Activated T-cell treated with anti-CD3 and anti-CD28 coated beads for 4 hours (primary cell): ENCODE measurements around the gene LYL1.

ENCODE experiments used
- DNase-seq: peaks from one replicate; pipeline ENCODE4 v3.0.0-alpha.2; 2020

LYL1 gene

DNA sequence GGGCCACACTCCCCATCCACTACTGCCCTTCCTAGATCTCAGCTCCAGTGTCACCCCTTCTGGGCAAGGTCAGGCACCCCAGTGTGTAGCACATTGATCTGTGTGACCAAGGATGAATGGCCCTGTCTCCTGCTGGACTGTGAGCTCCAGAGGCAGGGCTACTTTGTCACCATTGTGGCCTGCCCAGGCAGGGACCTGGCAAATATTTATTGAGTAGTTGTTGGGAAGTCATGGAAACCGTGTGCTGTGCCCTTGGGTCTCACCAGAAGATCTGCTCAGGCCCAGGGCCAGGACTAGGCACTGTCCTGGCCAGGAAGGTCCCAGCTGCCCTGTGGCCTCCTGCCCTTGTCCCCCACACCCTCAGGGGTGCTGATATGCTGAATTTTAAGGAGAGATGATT lies 25.9 kb upstream of the LYL1 start:
- no peak for DNase-seq

DNA sequence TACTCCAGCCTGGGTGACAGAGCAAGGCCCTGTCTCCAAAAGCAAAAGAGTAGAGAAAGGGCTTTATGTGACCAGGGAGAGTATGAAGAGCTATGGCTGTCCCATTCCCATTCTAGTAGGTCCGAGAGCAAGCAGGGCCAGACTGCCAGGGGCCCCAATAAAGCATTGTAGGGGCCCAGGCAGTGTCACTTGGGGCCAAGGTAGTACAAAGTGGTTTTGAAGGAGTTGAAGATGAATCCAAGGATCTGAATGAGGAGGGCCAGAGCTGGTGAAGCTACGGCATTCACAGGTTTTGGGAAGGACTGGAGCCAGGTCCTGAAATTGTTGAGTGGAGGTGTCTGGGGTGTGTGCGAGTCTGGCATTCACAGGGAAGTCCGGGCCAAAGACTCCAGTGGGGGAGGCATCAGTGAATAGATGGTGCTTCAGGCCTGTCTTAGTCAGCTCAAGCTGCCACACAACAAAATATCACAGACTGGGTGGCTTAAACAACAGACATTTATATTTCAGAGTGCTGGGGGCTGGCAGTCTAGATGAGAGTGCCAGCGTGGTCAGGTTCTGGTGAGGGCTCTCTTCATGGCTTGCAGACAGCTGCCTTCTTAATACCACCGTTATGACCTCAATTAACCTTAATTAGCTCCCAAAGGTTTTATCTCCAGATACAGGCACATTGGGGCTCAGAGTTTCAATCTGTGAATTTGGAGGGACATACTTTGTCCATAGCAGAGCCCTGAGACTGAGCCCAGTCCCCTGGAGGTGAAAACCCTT lies 25.3 kb upstream of the LYL1 start:
- no peak for DNase-seq

DNA sequence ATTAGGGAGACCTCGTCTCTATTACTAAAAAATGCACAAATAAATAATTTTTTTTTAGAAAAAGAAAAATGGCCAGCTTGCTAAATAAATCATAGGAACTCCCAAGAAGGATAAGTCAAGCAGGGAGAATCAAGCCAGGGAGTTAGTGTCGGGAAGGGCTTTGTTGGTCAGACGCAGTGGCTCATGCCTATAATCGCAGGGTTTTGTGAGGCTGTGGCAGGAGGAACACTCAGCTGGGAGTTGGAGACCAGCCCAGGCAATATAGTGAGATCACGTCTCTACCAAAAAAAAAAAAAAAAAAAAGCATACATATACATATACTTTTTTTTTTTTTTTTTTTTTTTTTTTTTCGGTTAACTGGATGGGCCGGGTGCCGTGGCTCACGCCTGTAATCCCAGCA lies 24.4 kb upstream of the LYL1 start:
- no peak for DNase-seq

DNA sequence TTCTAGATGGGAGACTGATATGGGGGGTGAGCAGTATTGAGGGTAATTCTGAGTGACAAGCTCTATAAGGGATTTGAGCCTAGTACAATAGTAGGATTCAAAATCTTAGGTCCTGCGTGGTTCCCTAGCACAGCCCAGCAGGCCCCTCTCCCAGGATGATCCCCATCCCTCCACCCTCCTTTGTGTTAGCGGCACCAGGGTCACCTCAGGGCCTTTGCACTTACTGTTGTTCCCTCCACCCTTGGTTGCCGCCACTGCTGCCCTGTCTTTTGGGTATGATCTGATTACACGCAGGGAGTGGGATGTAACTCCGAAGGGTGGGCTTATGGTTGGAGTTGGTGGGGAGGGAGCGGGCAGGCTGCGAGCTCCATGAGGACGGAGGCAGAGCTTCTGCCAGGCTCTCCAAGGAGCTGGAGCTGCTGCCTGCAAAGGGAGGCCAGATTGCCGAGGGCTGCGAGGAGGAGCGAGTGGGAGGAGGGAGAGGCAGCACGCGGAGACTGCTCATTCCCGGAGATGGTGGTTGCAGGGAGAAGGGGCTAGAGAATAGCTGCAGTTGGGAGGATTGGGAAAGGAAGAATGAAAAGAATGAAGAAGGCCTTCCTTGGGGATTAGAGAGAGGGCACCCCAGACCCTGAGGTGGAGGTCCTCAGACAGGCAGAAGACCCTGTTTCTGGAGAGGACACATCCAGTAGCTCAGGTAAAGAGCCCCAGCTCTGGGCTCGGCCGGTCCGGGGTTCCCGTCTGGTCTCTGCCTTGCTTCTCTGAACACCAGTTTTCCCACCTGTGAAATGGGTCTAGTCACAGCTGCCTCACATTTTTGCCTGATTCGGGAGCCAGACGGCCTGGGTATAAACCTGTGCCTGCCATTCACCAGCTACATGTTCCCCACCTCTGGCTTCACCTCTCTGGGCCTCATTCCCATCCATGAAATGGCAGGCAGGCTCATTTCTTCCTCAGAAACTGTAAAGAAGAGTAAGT lies 20.6 kb upstream of the LYL1 start:
- no peak for DNase-seq

DNA sequence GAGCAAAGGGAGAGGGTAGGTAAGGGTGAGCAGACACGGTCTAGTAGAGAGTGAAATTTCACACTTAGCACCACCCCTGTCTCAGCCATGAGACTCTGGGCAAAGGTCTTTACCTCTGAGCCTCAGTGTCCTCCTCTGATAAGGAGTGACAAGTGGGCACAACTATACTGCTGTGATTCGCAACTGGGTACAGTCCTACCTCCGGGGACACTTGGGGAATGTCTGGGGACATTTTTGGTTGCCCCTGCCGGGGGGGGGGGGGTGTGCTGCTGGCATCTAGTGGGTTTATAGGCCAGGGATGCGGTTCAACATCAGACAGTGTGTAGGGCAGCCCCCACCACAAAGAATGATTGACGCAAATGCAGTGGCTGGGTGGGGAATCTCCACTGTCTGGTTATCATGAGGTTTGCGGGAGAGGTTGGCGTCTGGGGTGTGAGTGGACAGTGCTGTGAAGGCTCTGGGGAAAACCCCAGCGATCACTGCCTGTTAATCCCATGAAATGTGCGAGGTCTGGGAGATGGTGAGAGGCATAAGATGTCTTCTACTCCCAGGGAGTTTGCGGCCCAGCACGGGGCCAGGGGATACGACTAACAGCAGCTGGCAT lies 19.7 kb upstream of the LYL1 start:
- DNase-seq, result no peak

DNA sequence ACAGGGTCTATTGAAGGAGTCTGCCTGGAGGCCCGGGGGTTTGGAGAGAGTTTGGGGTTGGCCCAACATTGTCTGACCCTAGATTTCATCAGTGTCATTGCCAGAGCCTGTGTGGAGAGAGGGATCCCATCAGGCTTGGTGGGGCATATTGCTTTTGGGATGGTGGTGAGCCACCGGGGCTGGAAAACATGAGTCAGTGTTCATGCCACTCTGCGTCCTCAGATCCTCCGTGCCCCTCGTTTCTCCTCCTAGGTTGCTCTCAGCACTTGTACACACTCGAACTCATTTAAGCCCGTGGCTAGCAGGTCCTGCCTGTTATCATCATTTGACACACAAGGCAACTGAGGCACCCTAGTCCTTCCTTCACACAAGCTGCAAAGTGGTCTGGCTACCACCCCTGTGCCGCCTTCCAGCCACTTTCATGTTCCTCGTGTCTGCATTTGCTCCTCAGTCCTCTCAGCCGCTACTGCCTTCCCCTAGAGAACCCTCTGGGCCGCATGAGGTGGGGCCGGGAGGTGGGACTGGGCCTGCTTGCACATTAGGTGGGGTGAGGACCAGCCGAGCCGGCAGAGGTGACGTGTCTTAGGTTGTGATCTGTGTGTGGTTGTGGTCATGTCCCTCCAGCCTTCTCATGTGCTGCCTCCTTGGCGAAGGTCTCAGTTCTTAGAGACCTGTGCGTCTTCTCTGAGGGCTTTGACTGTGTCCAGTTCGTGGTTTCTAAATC lies 19.1 kb upstream of the LYL1 start:
- no peak for DNase-seq

DNA sequence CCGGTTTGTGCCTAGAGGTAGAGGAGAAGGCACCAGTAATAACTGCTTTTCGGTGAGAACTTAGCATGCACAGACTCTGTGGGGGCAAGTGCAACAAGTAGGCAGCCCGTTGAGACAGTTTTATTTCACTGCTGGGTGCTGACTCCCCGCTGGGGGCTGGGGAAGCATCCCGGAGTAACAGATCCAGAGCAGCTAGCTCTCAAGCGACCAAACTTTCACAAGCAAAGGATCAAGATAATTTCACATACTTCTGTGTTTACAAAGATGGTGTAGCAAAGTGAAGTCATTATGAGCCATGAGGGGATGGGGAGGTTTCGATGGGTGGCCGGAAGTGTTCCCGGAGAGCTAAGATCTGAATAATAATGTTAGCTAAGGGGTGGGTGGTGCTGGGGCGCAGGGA lies 18.2 kb upstream of the LYL1 start:
- DNase-seq, result no peak

DNA sequence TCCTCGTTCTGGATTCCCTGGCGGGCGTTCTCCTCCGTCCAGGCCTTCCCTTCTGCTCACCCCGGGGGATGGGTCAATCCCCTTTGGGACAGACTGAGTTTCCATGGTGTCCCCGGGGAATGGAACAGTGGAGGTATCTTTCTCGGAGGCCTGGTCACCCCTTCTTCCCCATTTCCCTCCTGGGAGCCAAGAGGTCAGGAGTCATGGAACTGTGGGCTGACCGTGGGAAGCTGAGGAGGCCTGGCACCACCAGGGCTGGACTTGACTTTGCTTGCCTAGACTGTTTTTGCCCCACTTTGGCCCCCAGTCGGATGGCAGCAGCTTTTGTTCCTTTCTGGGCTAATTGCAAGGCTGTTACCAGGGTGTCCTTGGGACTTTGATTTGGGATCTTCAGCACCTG lies 17.4 kb upstream of the LYL1 start:
- DNase-seq, result no peak

DNA sequence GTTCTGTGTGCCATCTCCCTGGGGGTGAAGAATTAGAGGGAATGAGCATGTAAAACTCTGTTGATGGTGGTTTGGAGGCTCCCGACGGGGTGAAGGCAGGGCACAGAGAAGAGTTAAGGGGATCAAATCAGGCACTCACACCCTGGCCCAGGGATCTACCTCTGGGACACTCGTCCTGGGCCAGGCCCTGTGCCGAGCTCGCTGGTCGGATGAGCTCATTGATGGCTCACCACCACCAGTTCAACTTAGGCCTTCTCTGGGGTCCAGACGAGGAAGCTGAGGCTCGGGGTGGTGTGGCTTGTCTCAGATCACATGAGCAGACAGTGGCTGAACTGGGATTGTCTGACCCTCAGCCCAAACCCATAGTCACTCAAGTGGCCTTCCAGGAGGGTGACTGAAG lies 17.0 kb upstream of the LYL1 start:
- DNase-seq, result no peak

DNA sequence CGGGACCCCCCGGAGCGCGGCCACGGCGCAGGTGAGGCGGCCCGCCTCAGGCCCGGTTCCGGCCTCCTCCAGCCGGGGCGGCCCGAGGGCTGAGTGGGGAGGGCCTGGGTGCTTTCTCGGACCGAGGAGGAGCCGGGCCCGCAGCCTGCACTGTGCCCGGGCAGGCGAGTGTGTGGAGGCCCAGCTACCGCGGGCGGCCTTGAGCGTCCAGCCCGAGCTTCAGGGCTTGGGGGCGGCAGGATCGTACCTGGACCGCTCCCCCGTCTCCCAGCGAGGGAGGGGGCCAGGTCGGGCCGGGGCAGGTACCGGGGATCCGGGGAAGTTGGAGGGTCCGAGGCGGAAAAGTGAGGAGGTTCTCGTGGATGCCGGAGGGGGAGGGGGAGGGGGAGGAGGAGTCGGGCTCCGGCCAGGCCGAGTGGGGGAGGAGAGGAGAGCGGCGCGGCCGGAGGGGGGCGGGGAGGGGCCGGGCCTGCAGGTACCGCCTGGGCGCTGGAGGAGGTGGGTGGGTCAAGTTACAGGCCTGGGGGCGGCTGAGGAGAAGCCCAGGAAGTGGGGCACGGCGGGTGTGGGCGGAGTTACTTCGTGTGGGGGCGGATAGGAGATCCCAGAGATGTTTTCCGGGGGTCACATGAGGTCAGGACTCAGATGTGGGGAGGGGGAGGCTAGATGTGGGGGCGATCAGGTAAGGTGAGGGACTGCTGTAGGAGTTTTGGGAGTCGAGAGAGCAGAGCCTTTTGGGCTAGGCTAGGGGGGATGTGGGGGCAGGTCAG lies 16.0 kb upstream of the LYL1 start:
- DNase-seq, result no peak

DNA sequence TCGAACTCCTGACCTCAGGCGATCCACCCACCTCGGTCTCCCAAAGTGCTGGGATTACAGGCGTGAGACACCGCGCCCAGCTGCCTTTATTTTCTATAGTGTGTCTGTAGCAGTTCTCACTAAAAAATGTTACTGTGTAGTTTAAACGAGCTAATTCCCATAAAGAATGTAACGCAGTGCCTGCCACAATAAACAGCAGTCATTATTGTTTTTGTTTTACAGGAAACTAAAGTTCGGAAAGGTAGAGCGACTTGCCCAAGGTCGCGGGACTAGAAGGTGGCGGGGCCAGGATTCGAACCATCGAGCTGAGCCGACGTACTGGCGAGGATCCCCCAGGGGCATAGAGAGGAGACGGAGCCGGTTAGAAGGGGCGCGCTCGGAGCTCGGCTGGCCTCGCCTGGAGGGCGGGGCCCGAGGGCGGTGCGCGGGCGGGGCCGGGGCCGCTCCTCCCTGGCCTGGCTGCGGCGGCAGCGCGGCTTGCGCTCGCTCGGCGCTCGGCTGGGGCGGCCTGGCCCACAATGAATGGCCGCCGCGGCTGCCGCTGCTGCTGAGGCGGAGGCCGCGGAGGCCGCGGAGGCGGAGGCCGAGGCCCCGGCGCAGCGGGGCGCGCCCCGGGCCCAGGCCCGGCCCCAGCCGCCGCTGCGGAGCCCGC lies 15.2 kb upstream of the LYL1 start, which contains the start of gene NACC1:
NACC1 (plus strand) TSS at position 493 of the 652 bp plus-strand sequence. CDS start 16,944 bp downstream, outside the sequence.
- peak; percentile 84 for DNase-seq

DNA sequence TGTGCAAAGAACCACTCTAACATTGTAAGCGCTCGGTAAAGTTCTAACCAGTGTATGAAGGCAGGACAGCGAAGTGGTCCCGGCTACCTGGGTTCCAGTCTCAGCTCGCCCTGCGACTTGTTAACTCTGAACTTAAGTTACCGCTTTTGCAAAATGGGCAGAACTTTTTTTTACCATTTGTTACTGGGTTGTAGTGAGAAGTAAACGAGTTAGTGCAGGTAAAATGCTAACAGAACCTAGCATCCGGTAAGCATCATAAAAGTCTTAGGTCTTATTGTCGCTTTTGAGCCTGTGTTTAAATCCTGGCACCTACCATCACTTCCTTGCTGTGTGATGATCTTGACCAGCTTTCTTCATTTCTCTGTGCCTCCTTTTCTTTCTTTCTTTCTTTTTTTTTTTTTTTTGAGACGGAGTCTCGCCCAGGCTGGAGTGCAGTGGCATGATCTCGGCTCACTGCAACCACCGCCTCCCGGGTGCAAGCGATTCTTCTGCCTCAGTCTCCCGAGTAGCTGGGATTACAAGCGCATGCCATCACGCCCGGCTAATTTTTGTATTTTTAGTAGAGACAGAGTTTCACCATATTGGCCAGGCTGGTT lies 14.6 kb upstream of the LYL1 start:
- no peak for DNase-seq

DNA sequence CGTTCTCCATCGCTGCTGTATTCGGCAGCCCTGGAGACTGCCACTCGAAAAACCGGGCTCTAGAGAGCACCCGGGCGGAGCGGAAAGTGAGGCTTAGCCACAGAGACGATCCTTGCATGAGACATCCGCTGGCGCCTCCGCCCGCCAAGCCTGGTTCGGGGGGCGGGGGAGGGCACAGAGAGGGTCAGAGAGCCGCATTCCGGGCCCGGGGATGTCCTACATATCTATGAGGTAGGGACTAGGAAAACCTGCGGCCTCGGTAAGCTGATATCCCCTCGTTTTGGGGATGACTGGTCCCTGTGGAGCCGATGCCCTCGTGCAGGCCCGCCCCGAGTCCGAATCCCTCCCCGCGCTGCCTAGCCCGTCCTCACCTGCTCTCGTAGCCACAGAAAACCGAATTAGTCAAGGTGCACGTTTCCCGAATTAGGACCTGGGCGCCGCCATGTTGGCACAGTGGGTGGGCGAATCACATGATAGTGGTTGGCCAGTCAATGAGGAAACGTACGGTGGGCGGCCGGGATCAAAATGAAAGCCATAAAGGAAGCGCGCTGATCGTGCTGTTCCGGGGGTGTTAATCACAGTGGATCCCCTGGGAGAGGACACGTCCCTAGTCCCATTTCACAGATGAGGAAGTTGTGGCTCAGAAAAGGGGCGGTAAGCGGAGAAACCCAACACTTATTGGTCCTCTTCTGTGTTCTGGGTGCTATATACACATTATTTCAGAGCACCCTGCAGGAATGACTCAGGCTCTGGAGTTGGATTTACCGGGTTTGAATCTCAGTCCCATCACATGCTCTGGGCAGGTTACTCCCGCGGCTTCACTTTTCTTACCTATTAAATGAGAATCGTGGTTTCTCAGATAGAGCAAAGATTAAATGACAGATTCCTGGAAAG lies 13.9 kb upstream of the LYL1 start, which contains the start of gene TRMT1:
TRMT1 (minus strand) TSS at position 459 of the 894 bp plus-strand sequence; CDS start at position 118, 341 bp downstream.
- peak; percentile 91 for DNase-seq

DNA sequence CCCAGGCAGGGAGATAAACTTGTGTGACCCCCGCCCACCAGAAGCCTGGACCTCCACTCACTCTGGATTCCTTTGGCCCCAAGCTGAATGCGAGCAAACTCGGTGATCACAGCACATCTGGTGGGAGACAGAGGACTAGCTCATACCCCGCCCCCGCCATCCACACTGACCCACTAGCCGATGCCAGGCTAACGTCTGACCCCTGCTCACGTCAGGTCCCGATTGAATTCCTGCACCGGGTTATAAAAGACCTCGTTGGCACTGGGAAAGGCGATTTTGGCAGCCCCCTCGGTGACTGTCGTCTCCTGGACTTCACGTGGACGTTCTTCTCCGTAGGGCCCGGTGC lies 13.3 kb upstream of the LYL1 start:
- DNase-seq, result no peak

DNA sequence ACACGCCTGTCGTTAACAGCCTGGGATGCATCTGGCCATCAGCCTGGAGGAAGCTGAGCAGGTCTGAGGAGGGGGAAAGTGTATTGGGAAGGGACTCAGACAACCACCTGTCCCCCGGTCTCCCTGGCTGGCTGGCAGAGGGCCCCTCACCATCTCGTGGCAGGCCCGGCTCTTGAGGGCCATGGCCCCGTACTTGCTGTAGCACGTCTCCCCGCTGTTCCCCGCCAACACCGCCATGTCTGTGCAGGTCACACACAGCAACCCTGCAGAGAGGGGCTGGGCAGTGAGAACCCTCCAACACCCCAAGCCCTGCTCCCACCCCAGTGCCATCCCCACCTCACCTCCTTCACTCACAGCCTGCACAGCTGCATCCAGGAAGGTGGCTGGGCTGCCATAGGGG lies 9.9 kb upstream of the LYL1 start:
- no peak for DNase-seq

DNA sequence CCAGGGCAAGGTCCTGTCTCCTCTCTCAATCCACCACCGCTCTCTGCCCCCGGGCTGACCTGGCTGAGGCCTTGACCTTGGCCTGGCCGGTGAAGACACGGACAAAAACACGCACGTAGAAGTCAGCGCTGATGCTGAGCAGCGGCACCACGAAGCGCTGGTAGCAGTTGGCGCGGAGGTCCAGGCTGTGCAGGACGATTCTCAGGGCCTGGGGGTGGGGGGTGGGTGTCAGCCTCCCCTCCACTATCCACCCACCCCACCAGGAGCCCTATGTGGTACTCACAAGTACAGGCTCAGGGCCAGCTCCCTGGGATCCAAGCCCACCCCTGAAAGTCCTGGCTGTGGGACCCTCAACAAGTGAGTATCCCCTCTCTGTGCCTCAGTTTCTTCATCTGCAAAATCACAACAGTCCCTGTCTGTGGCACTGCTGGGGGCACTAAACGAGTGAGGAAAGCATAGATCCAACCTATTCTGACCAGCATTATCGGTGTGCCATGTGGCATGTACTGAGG lies 7.5 kb upstream of the LYL1 start:
- DNase-seq, result no peak

DNA sequence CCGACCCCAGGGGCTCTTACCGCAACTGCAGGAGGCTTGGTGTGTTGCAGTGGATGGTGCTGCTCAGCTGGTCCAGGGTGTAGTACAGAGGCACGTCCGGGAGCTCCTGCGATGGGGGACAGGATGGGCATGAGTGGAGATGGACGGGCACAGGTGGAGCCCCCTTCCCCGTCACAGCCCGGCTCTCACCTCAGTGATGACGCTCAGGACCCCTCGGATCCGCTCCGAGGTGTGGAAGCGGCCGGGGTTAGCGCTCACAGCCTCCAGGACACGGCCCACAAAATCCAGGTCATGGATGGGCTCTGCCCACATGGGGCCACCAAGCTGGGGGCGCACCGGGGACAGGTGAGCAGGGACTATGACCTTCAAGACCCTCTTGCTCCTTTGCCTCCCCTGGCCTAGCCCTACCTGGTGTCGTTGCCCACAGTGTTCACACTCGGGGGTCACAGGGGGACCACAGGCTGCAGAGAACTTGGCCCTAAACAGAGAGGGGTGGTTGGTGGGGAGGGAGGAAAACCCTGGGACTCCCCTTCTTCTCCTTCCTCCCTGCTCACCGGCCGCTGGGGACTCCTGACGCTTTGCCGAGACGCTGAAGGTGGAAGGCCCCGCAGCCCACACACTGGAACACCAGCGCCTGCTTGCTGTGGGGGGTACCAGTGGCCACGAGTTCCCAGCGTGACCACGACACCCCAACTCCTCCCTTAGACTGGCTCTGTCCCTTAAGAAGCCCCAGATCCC lies 6.9 kb upstream of the LYL1 start:
- DNase-seq, result no peak

DNA sequence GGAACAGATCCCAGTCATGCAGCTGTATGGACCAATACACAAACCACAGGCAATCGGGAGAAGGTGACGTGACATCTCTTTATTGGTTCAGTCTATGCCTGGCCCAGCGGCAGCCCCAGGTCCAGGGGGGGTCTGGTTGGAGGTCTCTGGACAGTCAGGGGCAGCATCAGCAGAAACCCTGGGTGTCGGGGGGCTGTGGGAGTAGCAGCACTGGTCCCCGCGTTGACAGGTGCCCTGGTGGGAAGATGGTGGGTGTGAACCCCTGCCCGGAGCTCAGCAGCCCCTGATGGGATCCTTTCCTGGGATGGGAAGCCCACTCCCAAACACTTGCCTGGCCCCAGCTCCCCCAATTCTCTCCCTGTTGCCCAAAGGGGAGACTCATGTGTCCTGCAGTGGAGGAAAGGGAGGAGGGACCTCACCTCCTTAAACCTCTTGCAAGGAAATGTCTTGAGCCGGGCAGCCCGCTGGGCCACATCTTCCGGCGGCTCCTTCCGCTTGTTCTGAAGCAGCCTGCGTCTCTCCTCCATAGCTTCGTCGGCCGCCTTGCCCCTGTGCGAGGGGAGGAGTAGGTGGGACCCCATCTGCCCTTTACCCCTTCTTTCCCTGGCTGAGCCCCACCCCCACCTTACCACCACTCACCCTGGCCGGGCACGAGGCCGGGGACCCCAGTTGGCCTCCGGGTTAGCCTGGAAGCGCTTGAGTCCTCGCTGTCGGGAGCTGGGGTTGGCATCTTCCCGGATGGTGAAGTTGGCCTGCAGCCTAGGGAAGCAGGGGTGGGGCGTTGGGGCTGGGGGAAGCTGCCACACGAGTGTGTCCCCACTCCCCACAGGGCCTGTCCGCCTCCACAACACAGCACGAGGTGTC lies 2.4 kb upstream of the LYL1 start:
- no peak for DNase-seq
